ENCODE data around the gene WIPF1. TPM values are rescaled to one million over a fixed set of nuclear protein-coding genes. Genes with fewer than 3 reads are reported as not detected.
A peak's percentile ranks its signal among the peaks of the same experiment; 100 is the strongest.

The WIPF1 gene
- total RNA-seq (2014; rRNA removed; shearing (Covaris generic)): 6.3 and 7.3 TPM in 2 replicates

GRCh38 chr2:174597345-174598047, at the start of gene WIPF1:
Gene WIPF1, minus strand, starts transcription at chr2:174597804. Its CDS starts 12,231 bp downstream, at chr2:174585573.
- DNase-seq (ENCODE audit: low spot score): peak; percentile 74

GRCh38 chr2:174645296-174645695, 47.7 kb upstream of the WIPF1 start:
- DNase-seq (ENCODE audit: low spot score): no peak

GRCh38 chr2:174644406-174644805, 46.8 kb upstream of the WIPF1 start:
- no peak for DNase-seq (ENCODE audit: low spot score)

- no peak for DNase-seq (ENCODE audit: low spot score)
Measured at GRCh38 chr2:174643356-174643755, 45.8 kb upstream of the WIPF1 start.

- DNase-seq (ENCODE audit: low spot score): no peak
Measured at GRCh38 chr2:174641168-174641567, 43.6 kb upstream of the WIPF1 start.

GRCh38 chr2:174636987-174637386, 39.4 kb upstream of the WIPF1 start:
- no peak for DNase-seq (ENCODE audit: low spot score)

- no peak for DNase-seq (ENCODE audit: low spot score)
Measured at GRCh38 chr2:174635776-174636404, 38.3 kb upstream of the WIPF1 start.

- no peak for DNase-seq (ENCODE audit: low spot score)
Measured at GRCh38 chr2:174635015-174635593, 37.5 kb upstream of the WIPF1 start.

GRCh38 chr2:174634130-174635014, 36.8 kb upstream of the WIPF1 start:
- DNase-seq (ENCODE audit: low spot score): no peak

GRCh38 chr2:174633623-174633930, 36.0 kb upstream of the WIPF1 start:
- no peak for DNase-seq (ENCODE audit: low spot score)

GRCh38 chr2:174632841-174633622, 35.4 kb upstream of the WIPF1 start:
- DNase-seq (ENCODE audit: low spot score): no peak

- DNase-seq (ENCODE audit: low spot score): no peak
Measured at GRCh38 chr2:174631009-174631981, 33.7 kb upstream of the WIPF1 start.

- no peak for DNase-seq (ENCODE audit: low spot score)
Measured at GRCh38 chr2:174630107-174630506, 32.5 kb upstream of the WIPF1 start.

GRCh38 chr2:174629506-174629905, 31.9 kb upstream of the WIPF1 start:
- no peak for DNase-seq (ENCODE audit: low spot score)

- no peak for DNase-seq (ENCODE audit: low spot score)
Measured at GRCh38 chr2:174628528-174629169, 31.0 kb upstream of the WIPF1 start.

- no peak for DNase-seq (ENCODE audit: low spot score)
Measured at GRCh38 chr2:174627216-174627615, 29.6 kb upstream of the WIPF1 start.

GRCh38 chr2:174624895-174625430, 27.4 kb upstream of the WIPF1 start:
- DNase-seq (ENCODE audit: low spot score): no peak

GRCh38 chr2:174623690-174624089, 26.1 kb upstream of the WIPF1 start:
- no peak for DNase-seq (ENCODE audit: low spot score)

- no peak for DNase-seq (ENCODE audit: low spot score)
Measured at GRCh38 chr2:174623106-174623637, 25.6 kb upstream of the WIPF1 start.

Data from H4 (cell line).